Parathyroid adenoma (tissue), 2 donors: Measurements from ENCODE around the gene LSM10.

Experiments used
- H2AFZ ChIP-seq: fragments of 300-600 bp; sonication (generic); one replicate; pipeline ENCODE4 v1.7.0; 2017; ENCODE audit warnings: antibody characterized with exemption, mild to moderate bottlenecking
- H3K27ac ChIP-seq: fragments of 300-600 bp; sonication (generic); one replicate; pipeline ENCODE4 v1.7.0; 2017
- H3K27me3 ChIP-seq: fragments of 300-600 bp; sonication (generic); one replicate; pipeline ENCODE4 v1.7.0; 2017; ENCODE audit warnings: low read length; ENCODE audit not compliant: control insufficient read depth, insufficient read depth
- H3K36me3 ChIP-seq: fragments of 300-600 bp; sonication (generic); one replicate; pipeline ENCODE4 v1.7.0; 2017; ENCODE audit warnings: low read length; ENCODE audit not compliant: control insufficient read depth, insufficient read depth
- H3K4me1 ChIP-seq: fragments of 300-600 bp; sonication (generic); one replicate; pipeline ENCODE4 v1.7.0; 2017; ENCODE audit warnings: control low read depth
- H3K4me2 ChIP-seq: fragments of 300-600 bp; sonication (generic); one replicate; pipeline ENCODE4 v1.7.0; 2017; ENCODE audit warnings: low read length
- H3K4me3 ChIP-seq: fragments of 300-600 bp; sonication (generic); one replicate; pipeline ENCODE4 v1.7.0; 2017; ENCODE audit warnings: low read depth, low read length
- H3K79me2 ChIP-seq: fragments of 300-600 bp; sonication (generic); one replicate; pipeline ENCODE4 v1.7.0; 2017; ENCODE audit warnings: control low read depth
- H3K9ac ChIP-seq: fragments of 300-600 bp; sonication (generic); one replicate; pipeline ENCODE4 v1.7.0; 2017; ENCODE audit warnings: mild to moderate bottlenecking
- H3K9me3 ChIP-seq: fragments of 300-600 bp; sonication (generic); one replicate; pipeline ENCODE4 v1.7.0; 2017; ENCODE audit warnings: low read length; ENCODE audit not compliant: control insufficient read depth
- TF ChIP-seq, protein P1 (sequence below): fragments of 300-600 bp; sonication (generic); IDR thresholded peaks from one replicate; pipeline ENCODE4 v1.7.0; 2017; ENCODE audit warnings: antibody characterized with exemption, mild to moderate bottlenecking
- donor health status: primary hyperparathyroidism.

LSM10 gene

GRCh38 chr1:36420409-36420808 lies 22.7 kb upstream of the LSM10 start:
- no peaks in the 10 kb centered on the region for H3K27me3 ChIP-seq
- no peaks in the 10 kb centered on the region for H3K79me2 ChIP-seq
- H2AFZ ChIP-seq: no peak overlapping the region
- H3K9me3 ChIP-seq: no peaks in the 10 kb centered on the region
- H3K27ac ChIP-seq: no peak overlapping the region
- H3K36me3 ChIP-seq: no peaks in the 10 kb centered on the region
- no peak overlapping the region for H3K4me2 ChIP-seq
- H3K4me1 ChIP-seq: no peaks in the 10 kb centered on the region
- H3K4me3 ChIP-seq: no peak overlapping the region
- H3K9ac ChIP-seq: no peak overlapping the region
- TF ChIP-seq, protein P1, sequence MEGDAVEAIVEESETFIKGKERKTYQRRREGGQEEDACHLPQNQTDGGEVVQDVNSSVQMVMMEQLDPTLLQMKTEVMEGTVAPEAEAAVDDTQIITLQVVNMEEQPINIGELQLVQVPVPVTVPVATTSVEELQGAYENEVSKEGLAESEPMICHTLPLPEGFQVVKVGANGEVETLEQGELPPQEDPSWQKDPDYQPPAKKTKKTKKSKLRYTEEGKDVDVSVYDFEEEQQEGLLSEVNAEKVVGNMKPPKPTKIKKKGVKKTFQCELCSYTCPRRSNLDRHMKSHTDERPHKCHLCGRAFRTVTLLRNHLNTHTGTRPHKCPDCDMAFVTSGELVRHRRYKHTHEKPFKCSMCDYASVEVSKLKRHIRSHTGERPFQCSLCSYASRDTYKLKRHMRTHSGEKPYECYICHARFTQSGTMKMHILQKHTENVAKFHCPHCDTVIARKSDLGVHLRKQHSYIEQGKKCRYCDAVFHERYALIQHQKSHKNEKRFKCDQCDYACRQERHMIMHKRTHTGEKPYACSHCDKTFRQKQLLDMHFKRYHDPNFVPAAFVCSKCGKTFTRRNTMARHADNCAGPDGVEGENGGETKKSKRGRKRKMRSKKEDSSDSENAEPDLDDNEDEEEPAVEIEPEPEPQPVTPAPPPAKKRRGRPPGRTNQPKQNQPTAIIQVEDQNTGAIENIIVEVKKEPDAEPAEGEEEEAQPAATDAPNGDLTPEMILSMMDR: no peak

DNA sequence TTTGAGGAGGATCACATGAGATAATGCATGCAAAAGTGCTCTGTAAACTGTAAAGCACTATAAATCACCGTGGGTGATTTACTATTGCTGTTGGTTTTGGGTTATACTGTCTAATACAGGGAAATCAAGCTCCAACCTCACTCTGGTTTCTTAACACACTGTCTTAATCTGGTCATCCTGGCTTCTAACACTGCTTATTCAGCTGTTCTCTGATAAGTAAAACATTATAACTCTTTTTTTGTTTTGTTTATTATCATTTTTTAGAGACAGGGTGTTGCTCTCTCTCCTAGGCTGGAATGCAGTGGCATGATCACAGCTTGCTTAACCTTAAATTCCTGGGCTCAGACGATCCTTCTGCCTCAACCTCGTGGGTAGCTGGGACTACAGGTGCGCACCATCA lies 21.9 kb upstream of the LSM10 start:
- no peak overlapping the region for H3K4me2 ChIP-seq
- no peaks in the 10 kb centered on the region for H3K79me2 ChIP-seq
- H3K4me1 ChIP-seq: no peaks in the 10 kb centered on the region
- no peak overlapping the region for H3K9ac ChIP-seq
- H3K36me3 ChIP-seq: no peaks in the 10 kb centered on the region
- H3K27me3 ChIP-seq: no peaks in the 10 kb centered on the region
- H3K9me3 ChIP-seq: no peaks in the 10 kb centered on the region
- H3K27ac ChIP-seq: no peak overlapping the region
- no peak overlapping the region for H3K4me3 ChIP-seq
- TF ChIP-seq, protein P1: no peak
- no peak overlapping the region for H2AFZ ChIP-seq

DNA sequence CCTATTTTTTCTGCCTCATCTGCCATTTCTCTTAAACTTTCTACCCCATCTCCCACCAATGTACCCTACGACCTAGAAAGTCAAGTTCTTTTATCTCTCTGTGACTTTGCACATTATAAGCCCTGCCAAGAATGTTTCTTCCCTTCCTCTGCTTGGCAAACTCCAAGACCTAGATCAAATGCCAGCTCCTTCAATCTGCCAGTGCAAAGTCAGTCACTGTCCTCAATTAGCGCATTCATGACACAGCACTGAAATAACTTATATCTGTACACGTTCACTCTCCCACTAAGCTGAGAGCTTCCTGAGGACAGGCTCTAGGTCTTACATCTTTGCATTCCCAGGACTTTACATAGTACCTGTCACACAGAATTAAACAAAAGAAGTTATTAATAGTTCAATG lies 21.4 kb upstream of the LSM10 start:
- no peak overlapping the region for H2AFZ ChIP-seq
- H3K9ac ChIP-seq: no peak overlapping the region
- H3K4me2 ChIP-seq: no peak overlapping the region
- H3K4me3 ChIP-seq: no peak overlapping the region
- no peaks in the 10 kb centered on the region for H3K79me2 ChIP-seq
- H3K36me3 ChIP-seq: no peaks in the 10 kb centered on the region
- no peaks in the 10 kb centered on the region for H3K27me3 ChIP-seq
- H3K9me3 ChIP-seq: no peaks in the 10 kb centered on the region
- H3K27ac ChIP-seq: no peak overlapping the region
- TF ChIP-seq, protein P1: no peak
- H3K4me1 ChIP-seq: no peaks in the 10 kb centered on the region

- Histone ChIP-seq H3K4me3 (no peak overlapping the region), H3K9ac (no peak overlapping the region), H3K27me3 (no peaks in the 10 kb centered on the region), H3K4me1 (no peaks in the 10 kb centered on the region), H3K27ac (no peak overlapping the region), H3K4me2 (no peak overlapping the region), H2AFZ (no peak overlapping the region), H3K9me3 (no peaks in the 10 kb centered on the region), H3K36me3 (no peaks in the 10 kb centered on the region), H3K79me2 (no peaks in the 10 kb centered on the region)
- TF ChIP-seq, protein P1: no peak
Measured at GRCh38 chr1:36417931-36418330, 20.2 kb upstream of the LSM10 start.

GRCh38 chr1:36415661-36416326 lies 18.1 kb upstream of the LSM10 start:
- Histone ChIP-seq H3K4me2 (no peak overlapping the region), H3K9ac (no peak overlapping the region), H3K79me2 (no peaks in the 10 kb centered on the region), H3K36me3 (no peaks in the 10 kb centered on the region), H3K4me3 (no peak overlapping the region), H2AFZ (no peak overlapping the region), H3K9me3 (no peaks in the 10 kb centered on the region), H3K27me3 (no peaks in the 10 kb centered on the region), H3K4me1 (no peaks in the 10 kb centered on the region), H3K27ac (no peak overlapping the region)
- TF ChIP-seq, protein P1: no peak
